ENCODE measurements around the gene SLC9A6.

The SLC9A6 gene

GRCh38 chrX:135974279-135974856 lies 10.9 kb upstream of the SLC9A6 start:
- Histone ChIP-seq H3K36me3 (ENCODE audit: control insufficient read depth, insufficient read depth, low read length) (no peaks in the 10 kb centered on the region), H3K4me3 (replicated peaks; ENCODE audit: low read depth, low read length) (peak overlapping the region; percentile 48), H3K27me3 (replicated peaks; ENCODE audit: control insufficient read depth, insufficient read depth, low read length) (no peaks in the 10 kb centered on the region)
- peak; percentile 48 for DNase-seq (ENCODE audit: extremely low read depth, insufficient read length)
- TF ChIP-seq, protein P1, sequence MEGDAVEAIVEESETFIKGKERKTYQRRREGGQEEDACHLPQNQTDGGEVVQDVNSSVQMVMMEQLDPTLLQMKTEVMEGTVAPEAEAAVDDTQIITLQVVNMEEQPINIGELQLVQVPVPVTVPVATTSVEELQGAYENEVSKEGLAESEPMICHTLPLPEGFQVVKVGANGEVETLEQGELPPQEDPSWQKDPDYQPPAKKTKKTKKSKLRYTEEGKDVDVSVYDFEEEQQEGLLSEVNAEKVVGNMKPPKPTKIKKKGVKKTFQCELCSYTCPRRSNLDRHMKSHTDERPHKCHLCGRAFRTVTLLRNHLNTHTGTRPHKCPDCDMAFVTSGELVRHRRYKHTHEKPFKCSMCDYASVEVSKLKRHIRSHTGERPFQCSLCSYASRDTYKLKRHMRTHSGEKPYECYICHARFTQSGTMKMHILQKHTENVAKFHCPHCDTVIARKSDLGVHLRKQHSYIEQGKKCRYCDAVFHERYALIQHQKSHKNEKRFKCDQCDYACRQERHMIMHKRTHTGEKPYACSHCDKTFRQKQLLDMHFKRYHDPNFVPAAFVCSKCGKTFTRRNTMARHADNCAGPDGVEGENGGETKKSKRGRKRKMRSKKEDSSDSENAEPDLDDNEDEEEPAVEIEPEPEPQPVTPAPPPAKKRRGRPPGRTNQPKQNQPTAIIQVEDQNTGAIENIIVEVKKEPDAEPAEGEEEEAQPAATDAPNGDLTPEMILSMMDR (IDR thresholded peaks at IDR 0.05; ENCODE audit: insufficient read depth, low read length, poor library complexity, severe bottlenecking), result no peak

DNA sequence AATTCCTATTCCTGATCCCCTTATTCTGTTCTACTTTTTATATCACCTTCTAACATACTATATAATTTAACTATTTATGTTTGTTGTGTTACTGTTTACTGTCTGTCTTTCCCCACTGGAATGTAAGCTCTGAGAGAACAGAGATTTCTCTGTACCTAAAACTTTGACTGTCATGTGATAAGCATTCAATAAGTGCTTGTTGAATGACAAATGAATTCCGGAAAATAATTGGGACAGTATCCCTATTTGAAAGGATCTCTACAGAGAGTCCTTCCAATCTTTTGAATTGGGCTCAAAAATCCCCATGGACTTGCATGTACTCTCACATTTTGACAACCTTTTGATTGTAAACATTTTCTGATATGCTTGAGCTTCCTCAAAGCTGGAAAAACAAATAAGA lies 9.8 kb upstream of the SLC9A6 start:
- no peak for DNase-seq (ENCODE audit: extremely low read depth, insufficient read length)
- H3K4me3 ChIP-seq (replicated peaks; ENCODE audit: low read depth, low read length), result no peak overlapping the region
- no peaks in the 10 kb centered on the region for H3K36me3 ChIP-seq (ENCODE audit: control insufficient read depth, insufficient read depth, low read length)
- TF ChIP-seq, protein P1 (IDR thresholded peaks at IDR 0.05; ENCODE audit: insufficient read depth, low read length, poor library complexity, severe bottlenecking), result no peak
- H3K27me3 ChIP-seq (replicated peaks; ENCODE audit: control insufficient read depth, insufficient read depth, low read length), result no peaks in the 10 kb centered on the region

DNA sequence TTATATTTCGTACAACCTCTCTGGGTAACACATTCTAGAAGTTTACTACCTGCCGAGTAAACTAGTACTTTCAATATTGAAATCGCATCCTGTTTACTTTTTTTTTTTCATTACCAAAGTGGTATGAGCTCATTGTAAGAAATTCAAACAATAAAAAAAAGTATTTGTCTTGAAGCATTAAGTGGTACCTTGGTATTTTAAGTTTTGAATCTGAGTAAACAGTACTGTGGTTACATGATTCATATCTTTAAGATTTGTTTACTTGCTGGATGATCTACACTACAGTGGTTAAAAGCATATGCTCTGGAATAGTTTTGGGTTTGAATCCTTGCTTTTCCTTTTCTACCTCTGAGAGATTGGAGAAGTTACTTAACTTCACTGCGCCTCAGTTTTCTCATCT lies 7.6 kb upstream of the SLC9A6 start:
- Histone ChIP-seq H3K4me3 (replicated peaks; ENCODE audit: low read depth, low read length) (no peak overlapping the region), H3K36me3 (ENCODE audit: control insufficient read depth, insufficient read depth, low read length) (no peaks in the 10 kb centered on the region), H3K27me3 (replicated peaks; ENCODE audit: control insufficient read depth, insufficient read depth, low read length) (no peaks in the 10 kb centered on the region)
- TF ChIP-seq, protein P1 (IDR thresholded peaks at IDR 0.05; ENCODE audit: insufficient read depth, low read length, poor library complexity, severe bottlenecking), result no peak
- no peak for DNase-seq (ENCODE audit: extremely low read depth, insufficient read length)

GRCh38 chrX:135981010-135981409 lies 4.2 kb upstream of the SLC9A6 start:
- H3K36me3 ChIP-seq (ENCODE audit: control insufficient read depth, insufficient read depth, low read length), result no peaks in the 10 kb centered on the region
- no peak overlapping the region for H3K4me3 ChIP-seq (replicated peaks; ENCODE audit: low read depth, low read length)
- no peaks in the 10 kb centered on the region for H3K27me3 ChIP-seq (replicated peaks; ENCODE audit: control insufficient read depth, insufficient read depth, low read length)
- TF ChIP-seq, protein P1 (IDR thresholded peaks at IDR 0.05; ENCODE audit: insufficient read depth, low read length, poor library complexity, severe bottlenecking), result no peak
- DNase-seq (ENCODE audit: extremely low read depth, insufficient read length), result no peak

DNA sequence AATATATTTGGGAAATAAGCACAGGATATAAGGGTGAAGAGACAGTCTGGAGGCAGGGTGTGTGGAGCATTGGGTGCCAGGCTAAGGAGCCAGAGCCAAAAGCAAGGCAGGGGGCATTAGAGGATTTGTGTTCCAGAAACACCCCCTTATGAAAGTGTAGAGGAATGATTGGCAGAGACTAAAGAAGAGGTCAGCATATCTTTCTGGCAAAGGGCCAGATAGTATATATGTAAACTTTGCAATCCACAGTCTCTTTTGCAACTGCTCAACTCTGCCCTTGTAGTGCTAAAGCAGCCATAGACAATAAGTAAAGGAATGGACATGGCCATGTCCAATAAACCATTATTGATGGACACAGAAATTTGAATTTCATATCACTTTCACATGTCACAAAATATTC lies 3.6 kb upstream of the SLC9A6 start:
- no peaks in the 10 kb centered on the region for H3K36me3 ChIP-seq (ENCODE audit: control insufficient read depth, insufficient read depth, low read length)
- no peak for DNase-seq (ENCODE audit: extremely low read depth, insufficient read length)
- H3K27me3 ChIP-seq (replicated peaks; ENCODE audit: control insufficient read depth, insufficient read depth, low read length), result no peaks in the 10 kb centered on the region
- TF ChIP-seq, protein P1 (IDR thresholded peaks at IDR 0.05; ENCODE audit: insufficient read depth, low read length, poor library complexity, severe bottlenecking), result no peak
- H3K4me3 ChIP-seq (replicated peaks; ENCODE audit: low read depth, low read length), result no peak overlapping the region

DNA sequence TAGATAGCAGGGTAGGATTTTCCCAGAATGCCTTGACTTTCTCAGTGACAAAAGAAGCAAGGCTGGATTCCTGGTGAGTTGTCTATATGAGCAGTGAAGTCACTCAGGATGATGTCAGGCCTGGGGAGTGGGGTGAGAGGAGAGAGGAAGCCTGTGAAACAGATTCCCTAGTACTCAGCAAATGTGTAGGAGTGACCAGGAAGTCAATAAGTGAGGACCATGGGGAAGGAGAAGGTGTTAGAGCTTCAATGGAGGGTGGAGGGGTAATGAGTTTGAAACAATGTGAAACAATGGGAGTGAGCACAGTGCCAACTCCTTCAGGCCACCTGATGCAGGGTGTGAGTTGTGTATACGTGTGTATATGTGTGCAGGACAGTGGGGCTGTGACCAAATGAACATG lies 2.4 kb upstream of the SLC9A6 start:
- no peaks in the 10 kb centered on the region for H3K36me3 ChIP-seq (ENCODE audit: control insufficient read depth, insufficient read depth, low read length)
- no peaks in the 10 kb centered on the region for H3K27me3 ChIP-seq (replicated peaks; ENCODE audit: control insufficient read depth, insufficient read depth, low read length)
- H3K4me3 ChIP-seq (replicated peaks; ENCODE audit: low read depth, low read length), result no peak overlapping the region

More for the DNA sequence above, 2.4 kb upstream of the SLC9A6 start:
- TF ChIP-seq, protein P1 (IDR thresholded peaks at IDR 0.05; ENCODE audit: insufficient read depth, low read length, poor library complexity, severe bottlenecking), result no peak
- DNase-seq (ENCODE audit: extremely low read depth, insufficient read length), result no peak
